Endodermal cell (in vitro differentiated cells): ENCODE results near the gene FAM3D. TPM values are rescaled to one million over a fixed set of nuclear protein-coding genes. Genes with fewer than 3 reads are reported as not detected.

ENCODE experiments used
- DNase-seq: peaks from one replicate; pipeline ENCODE4 v3.0.0-alpha.2; 2017
- H3K27ac ChIP-seq: 2 replicates; pipeline ENCODE4 v1.5.1; 2013; ENCODE audit warnings: mild to moderate bottlenecking, low read depth, low read length, moderate library complexity
- H3K27me3 ChIP-seq: 2 replicates; pipeline ENCODE4 v1.6.1; 2013; ENCODE audit warnings: mild to moderate bottlenecking, low read length, moderate library complexity; ENCODE audit not compliant: insufficient read depth, control insufficient read depth, poor library complexity, severe bottlenecking
- H3K36me3 ChIP-seq: 2 replicates; pipeline ENCODE4 v1.7.0; 2013; ENCODE audit warnings: mild to moderate bottlenecking, low read length, moderate library complexity; ENCODE audit not compliant: control insufficient read depth, insufficient read depth
- H3K4me1 ChIP-seq: one replicate; pipeline ENCODE4 v1.7.0; 2013; ENCODE audit warnings: low read length; ENCODE audit not compliant: control insufficient read depth, insufficient read depth
- H3K4me3 ChIP-seq: 2 replicates; pipeline ENCODE4 v1.5.1; 2013; ENCODE audit warnings: mild to moderate bottlenecking, low read length, moderate library complexity
- H3K9ac ChIP-seq: 2 replicates; pipeline ENCODE4 v1.6.1; 2013; ENCODE audit warnings: mild to moderate bottlenecking, low read length, moderate library complexity; ENCODE audit not compliant: poor library complexity, severe bottlenecking; ENCODE audit errors: extremely low read depth
- H3K9me3 ChIP-seq: 2 replicates; pipeline ENCODE4 v1.6.1; 2013; ENCODE audit warnings: mild to moderate bottlenecking, low read length, moderate library complexity; ENCODE audit not compliant: control insufficient read depth
- H3K27ac Mint-ChIP-seq: 2 replicates; pipeline ENCODE4 v1.8.0; 2020; ENCODE audit warnings: mixed read lengths
- H3K27me3 Mint-ChIP-seq: 2 replicates; pipeline ENCODE4 v1.8.0; 2021; ENCODE audit warnings: mild to moderate bottlenecking, mixed read lengths; ENCODE audit not compliant: insufficient read depth
- H3K36me3 Mint-ChIP-seq: 2 replicates; pipeline ENCODE4 v1.8.0; 2020; ENCODE audit warnings: low read depth, mixed read lengths
- H3K4me1 Mint-ChIP-seq: 2 replicates; pipeline ENCODE4 v1.8.0; 2020; ENCODE audit warnings: mixed read lengths
- H3K4me3 Mint-ChIP-seq: 2 replicates; pipeline ENCODE4 v1.8.0; 2020; ENCODE audit warnings: mild to moderate bottlenecking, moderate library complexity, mixed read lengths
- H3K9me3 Mint-ChIP-seq: 2 replicates; pipeline ENCODE4 v1.8.0; 2020; ENCODE audit warnings: mild to moderate bottlenecking, mixed read lengths
- CTCF ChIP-seq: fragments of 200-600 bp; sonication (generic); conservative IDR thresholded peaks from 2 replicates; pipeline ENCODE4 v1.5.0; 2021; ENCODE audit warnings: antibody characterized with exemption, mild to moderate bottlenecking
- WGBS, 2 experiments: methylation state at CpG; one replicate each; pipeline versions ENCODE4 v1.1.5 to v1.1.7; 2013; ENCODE audit warnings: missing lambda C conversion rate in 2 of 2, mixed read lengths in 1 of 2; ENCODE audit not compliant: insufficient coverage in 1 of 2, insufficient read length in 1 of 2; 5-methylcytosine and 5-hydroxymethylcytosine counted together
- total RNA-seq, 2 donors: library from RNA; stranded (reverse); fragmentation: NEBNext Ultra II Directional in 1 of 2; extraction: Animal tissue kit (Norgen Biotek cat#: 25700) in 1 of 2; gene quantifications; 2 replicates in 1 of 2; 3 replicates in 1 of 2; pipeline ENCODE4 v1.2.1, GENCODE V29; 2021

Gene FAM3D
- total RNA-seq, 2 donors from 2014 or later, result not detected

- H3K9me3 Mint-ChIP-seq, result no peaks in the 10 kb centered on the region
- H3K4me1 Mint-ChIP-seq, result peaks cover 10% of the 10 kb centered on the region
- no peaks in the 10 kb centered on the region for H3K36me3 Mint-ChIP-seq
- Histone ChIP-seq H3K27me3 (no peaks in the 10 kb centered on the region), H3K9ac (no peak overlapping the region), H3K4me1 (peaks cover 5% of the 10 kb centered on the region), H3K27ac (no peak overlapping the region), H3K9me3 (no peaks in the 10 kb centered on the region), H3K4me3 (no peak overlapping the region), H3K36me3 (no peaks in the 10 kb centered on the region)
- peak overlapping the region; percentile 80 for H3K27ac Mint-ChIP-seq
- no peak for DNase-seq
- no peaks in the 10 kb centered on the region for H3K27me3 Mint-ChIP-seq
- 74 to 87% methylated on average over 5 to 8 of the region's 8 CpGs for WGBS, 2 experiments
- TF ChIP-seq CTCF, result no peak
- H3K4me3 Mint-ChIP-seq, result no peak overlapping the region
Measured at GRCh38 chr3:58617338-58617761, 49.2 kb downstream of the FAM3D start.

- peak overlapping the region; percentile 2 for H3K27ac Mint-ChIP-seq
Measured at GRCh38 chr3:58613236-58614132, 53.1 kb downstream of the FAM3D start.

GRCh38 chr3:58612830-58613229 lies 53.7 kb downstream of the FAM3D start:
- peaks cover 5% of the 10 kb centered on the region for H3K27me3 Mint-ChIP-seq
- H3K4me3 ChIP-seq, result no peak overlapping the region
- no peaks in the 10 kb centered on the region for H3K36me3 Mint-ChIP-seq
- H3K4me3 Mint-ChIP-seq, result no peak overlapping the region
- peaks cover 5% of the 10 kb centered on the region for H3K4me1 ChIP-seq
- no peaks in the 10 kb centered on the region for H3K9me3 ChIP-seq
- H3K27me3 ChIP-seq, result no peaks in the 10 kb centered on the region
- no peak overlapping the region for H3K27ac Mint-ChIP-seq
- H3K9ac ChIP-seq, result no peak overlapping the region
- no peaks in the 10 kb centered on the region for H3K36me3 ChIP-seq
- no peak for TF ChIP-seq CTCF
- H3K9me3 Mint-ChIP-seq, result no peaks in the 10 kb centered on the region
- H3K4me1 Mint-ChIP-seq, result peaks cover 9% of the 10 kb centered on the region
- no peak overlapping the region for H3K27ac ChIP-seq
- no peak for DNase-seq
- WGBS, 2 experiments, result 93 to 95% methylated on average over 6 to 9 of the region's 9 CpGs

More at GRCh38 chr3:58613236-58614132, 53.1 kb downstream of the FAM3D start:
- Mint-ChIP-seq H3K4me3 (no peak overlapping the region), H3K4me1 (peaks cover 10% of the 10 kb centered on the region), H3K9me3 (no peaks in the 10 kb centered on the region), H3K27me3 (peaks cover 5% of the 10 kb centered on the region), H3K36me3 (no peaks in the 10 kb centered on the region)
- WGBS, 2 experiments, result 82 to 84% methylated on average over 5 to 7 of the region's 7 CpGs
- no peaks in the 10 kb centered on the region for H3K36me3 ChIP-seq
- peaks cover 5% of the 10 kb centered on the region for H3K4me1 ChIP-seq
- no peak overlapping the region for H3K9ac ChIP-seq
- no peaks in the 10 kb centered on the region for H3K27me3 ChIP-seq
- no peak for TF ChIP-seq CTCF
- no peak overlapping the region for H3K27ac ChIP-seq
- H3K9me3 ChIP-seq, result no peaks in the 10 kb centered on the region
- no peak overlapping the region for H3K4me3 ChIP-seq
- no peak for DNase-seq
